HCT116 (cell line): ENCODE measurements around the gene PCDH17. TPM values are rescaled to one million over a fixed set of nuclear protein-coding genes. Genes with fewer than 3 reads are reported as not detected.

Experiments
- ATAC-seq: fragments of 200-7000 bp; cut with Tn5 transposase; 2 replicates; pipeline ENCODE4 v1.9.1; 2020; ENCODE audit warnings: mild to moderate bottlenecking, moderate library complexity
- BruUV-seq: library from RNA; stranded (reverse); fragments of 400-500 nt; replicated peaks from 2 replicates; lab custom pipeline; 2021; lab: Mats Ljungman, UMichigan
- CTCF ChIA-PET: fragments of 300-600 bp; sonication (Branson Sonifier 250); formaldehyde crosslinking; loops from one replicate; lab custom pipeline; 2021; ENCODE audit warnings: antibody characterized with exemption; lab: Charles Lee
- POLR2A ChIA-PET: fragments of 300-600, 350-600 bp; sonication (Branson Sonifier 250); formaldehyde crosslinking; loops from one replicate; lab custom pipeline; 2021; ENCODE audit warnings: antibody characterized with exemption; lab: Charles Lee
- RAD21 ChIA-PET, 2 experiments: fragments of 300-600 bp; sonication (Branson Sonifier 250); formaldehyde crosslinking; loops; one replicate each; lab custom pipeline; 2023; ENCODE audit warnings: low total read pairs in 2 of 2; ENCODE audit not compliant: uncharacterized antibody in 2 of 2, unreplicated experiment in 2 of 2, low non-redundant PET in 1 of 2; lab: Charles Lee
- DNase-seq: peaks from one replicate; pipeline ENCODE4 v3.0.0-alpha.2; 2010; ENCODE audit warnings: low read depth, low spot score
- H2AFZ ChIP-seq: fragments of 200-600 bp; shearing (Covaris generic), sonication (generic); 2 replicates; pipeline ENCODE4 v1.6.1; 2017; ENCODE audit warnings: low read depth, mixed run types, mixed read lengths, antibody characterized with exemption, low read length; ENCODE audit not compliant: poor library complexity, severe bottlenecking
- H3K27ac ChIP-seq: 2 replicates; pipeline ENCODE4 v1.5.1; 2012; ENCODE audit warnings: low read depth, low read length
- H3K27me3 ChIP-seq: fragments of 200-600 bp; sonication (generic); 2 replicates; pipeline ENCODE4 v1.6.1; 2016; ENCODE audit warnings: mixed run types, low read length, mixed read lengths; ENCODE audit not compliant: insufficient read depth
- H3K36me3 ChIP-seq, 2 experiments: fragments of 200-500 bp in 1 of 2; fragments of 200-600 bp in 1 of 2; sonication (Bioruptor generic) in 1 of 2; sonication (generic) in 1 of 2; 2 replicates each; pipeline versions ENCODE4 v1.5.1 to v1.6.1; 2014 to 2016; ENCODE audit warnings: low read length in 2 of 2, inconsistent platforms in 1 of 2, mixed read lengths in 1 of 2, mixed run types in 1 of 2; ENCODE audit not compliant: insufficient read depth in 2 of 2, control insufficient read depth in 1 of 2
- H3K4me1 ChIP-seq, 2 experiments: fragments of 200-600 bp in 1 of 2; sonication (generic) in 1 of 2; 2 replicates each; pipeline versions ENCODE4 v1.5.1 to v1.6.1; 2012 to 2017; ENCODE audit warnings: low read length in 2 of 2, inconsistent platforms in 1 of 2, mild to moderate bottlenecking in 1 of 2, mixed read lengths in 1 of 2, mixed run types in 1 of 2, moderate library complexity in 1 of 2; ENCODE audit not compliant: insufficient read depth in 2 of 2, control insufficient read depth in 1 of 2
- H3K4me2 ChIP-seq: fragments of 200-600 bp; sonication (generic); 2 replicates; pipeline ENCODE4 v1.6.1; 2017; ENCODE audit warnings: mixed run types, low read length, mixed read lengths
- H3K4me3 ChIP-seq, 2 experiments: fragments of 200-600 bp in 1 of 2; sonication (generic) in 1 of 2; replicated peaks in 1 of 2; 2 replicates each; pipeline ENCODE4 v1.5.1; 2011 to 2016; ENCODE audit warnings: low read length in 2 of 2, control low read depth in 1 of 2, low read depth in 1 of 2, mild to moderate bottlenecking in 1 of 2, mixed read lengths in 1 of 2, mixed run types in 1 of 2
- H3K79me2 ChIP-seq: fragments of 200-600 bp; sonication (generic); 2 replicates; pipeline ENCODE4 v1.6.1; 2017; ENCODE audit warnings: mild to moderate bottlenecking, mixed run types, low read length, moderate library complexity, mixed read lengths; ENCODE audit not compliant: insufficient read depth
- H3K9ac ChIP-seq: fragments of 200-600 bp; sonication (generic); 2 replicates; pipeline ENCODE4 v1.6.1; 2016; ENCODE audit warnings: low read length, mixed read lengths
- H3K9me2 ChIP-seq: fragments of 200-600 bp; sonication (generic), shearing (Covaris generic); 2 replicates; pipeline ENCODE4 v1.6.1; 2017; ENCODE audit warnings: mixed run types, mild to moderate bottlenecking, moderate library complexity; ENCODE audit not compliant: insufficient read depth
- H3K9me3 ChIP-seq, 2 experiments: fragments of 200-500 bp in 1 of 2; fragments of 200-600 bp in 1 of 2; sonication (Bioruptor generic) in 1 of 2; sonication (generic) in 1 of 2; 2 replicates each; pipeline ENCODE4 v1.6.1; 2014 to 2017; ENCODE audit warnings: low read length in 2 of 2, mixed read lengths in 2 of 2, inconsistent platforms in 1 of 2, low read depth in 1 of 2, mild to moderate bottlenecking in 1 of 2, mixed run types in 1 of 2, moderate library complexity in 1 of 2; ENCODE audit not compliant: control insufficient read depth in 1 of 2, insufficient read depth in 1 of 2
- H4K20me1 ChIP-seq: fragments of 200-600 bp; sonication (generic), shearing (Covaris generic); 2 replicates; pipeline ENCODE4 v1.6.1; 2017; ENCODE audit warnings: mixed run types, mild to moderate bottlenecking, moderate library complexity; ENCODE audit not compliant: insufficient read depth
- CBX3 ChIP-seq: IDR thresholded peaks from 2 replicates; pipeline ENCODE4 v1.6.1; 2012; ENCODE audit warnings: low read depth
- CEBPB ChIP-seq: IDR thresholded peaks from 2 replicates; pipeline ENCODE4 v1.6.1; 2012; ENCODE audit warnings: low read depth
- EGR1 ChIP-seq: IDR thresholded peaks from 2 replicates; pipeline ENCODE4 v1.6.1; 2012; ENCODE audit warnings: low read depth
- ELF1 ChIP-seq: IDR thresholded peaks from 2 replicates; pipeline ENCODE4 v1.6.1; 2012; ENCODE audit warnings: low read depth, borderline replicate concordance
- POLR2AphosphoS5 ChIP-seq: IDR thresholded peaks from 2 replicates; pipeline ENCODE4 v1.6.1; 2011; ENCODE audit warnings: mild to moderate bottlenecking, low read depth, low read length, moderate library complexity
- RAD21 ChIP-seq: IDR thresholded peaks from 2 replicates; pipeline ENCODE4 v1.6.1; 2012; ENCODE audit warnings: low read depth, mild to moderate bottlenecking
- SIN3A ChIP-seq: IDR thresholded peaks from 2 replicates; pipeline ENCODE4 v1.6.1; 2012; ENCODE audit warnings: low read depth
- SP1 ChIP-seq: IDR thresholded peaks from 2 replicates; pipeline ENCODE4 v1.6.1; 2012; ENCODE audit warnings: low read depth
- SRF ChIP-seq: IDR thresholded peaks from 2 replicates; pipeline ENCODE4 v1.6.1; 2012; ENCODE audit warnings: low read depth
- TCF7L2 ChIP-seq: IDR thresholded peaks from 2 replicates; pipeline ENCODE4 v1.7.0; 2011; ENCODE audit warnings: borderline replicate concordance, inconsistent platforms; ENCODE audit not compliant: insufficient read depth, insufficient read length; ENCODE audit errors: extremely low read depth
- YY1 ChIP-seq: IDR thresholded peaks from 2 replicates; pipeline ENCODE4 v1.6.1; 2011; ENCODE audit warnings: low read length, low read depth, moderate library complexity, mild to moderate bottlenecking; ENCODE audit not compliant: insufficient replicate concordance; ENCODE audit errors: extremely low read depth
- ZFX ChIP-seq: fragments of 450-650 bp; IDR thresholded peaks from 2 replicates; pipeline ENCODE4 v1.6.1; 2017
- intact Hi-C: fragments of 100-400 bp; cut with micrococcal nuclease; formaldehyde crosslinking; loops from 2 replicates; pipeline ENCODE4 v1.10.0; 2022
- total RNA-seq: library from RNA; stranded (reverse); gene quantifications from one replicate; pipeline ENCODE4 v1.2.1, GENCODE V29; 2021; ENCODE audit not compliant: unreplicated experiment
- TF ChIP-seq, protein P1 (sequence below): IDR thresholded peaks from 2 replicates; pipeline ENCODE4 v1.6.1; 2012
- TF ChIP-seq, protein P2 (sequence below): IDR thresholded peaks from 2 replicates; pipeline ENCODE4 v1.6.1; 2011; ENCODE audit warnings: mild to moderate bottlenecking, low read length, moderate library complexity; ENCODE audit not compliant: insufficient replicate concordance; ENCODE audit errors: extremely low read depth
- TF ChIP-seq, protein P3 (sequence below): IDR thresholded peaks from 2 replicates; pipeline ENCODE4 v1.6.1; 2012

Gene PCDH17
- total RNA-seq, 1 experiment from 2014 or later, result 0.02 TPM

DNA sequence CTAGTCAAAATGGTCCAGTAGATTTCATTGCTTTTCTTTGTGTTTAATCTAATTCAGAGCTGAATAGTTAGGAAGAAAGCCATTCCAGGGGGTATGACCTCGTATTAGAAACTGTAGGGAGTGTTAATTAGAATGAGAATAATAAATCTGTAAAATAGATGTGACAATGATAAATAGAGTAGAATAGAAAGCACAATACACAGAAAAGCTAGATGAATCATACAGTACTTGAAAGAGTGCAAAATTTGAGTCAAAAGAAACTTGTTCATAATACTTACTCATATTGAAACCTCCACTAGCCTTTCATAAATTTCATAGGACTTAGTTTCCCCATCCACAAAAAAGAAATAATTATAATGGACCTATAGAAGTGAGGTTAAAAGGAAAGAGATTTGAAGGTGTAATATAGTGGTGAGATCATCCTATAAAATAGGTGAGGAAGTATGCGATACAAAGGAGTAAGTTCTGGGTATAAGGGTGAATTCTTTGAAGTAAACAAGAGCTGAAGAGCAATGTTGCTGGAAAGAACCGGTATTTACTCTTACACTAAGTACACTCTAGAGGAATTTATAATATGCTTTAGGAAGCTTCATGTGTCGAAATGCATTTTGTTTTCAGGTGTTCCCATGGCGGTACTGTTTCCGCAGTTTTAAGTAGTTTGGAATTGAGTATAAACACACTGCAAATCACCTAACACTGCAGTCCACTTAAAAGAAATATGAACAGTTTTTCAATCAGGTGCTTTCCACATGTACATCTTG, 21.9 kb downstream of the PCDH17 start:
- no peak for DNase-seq
- intact Hi-C loops, result no loop called here

DNA sequence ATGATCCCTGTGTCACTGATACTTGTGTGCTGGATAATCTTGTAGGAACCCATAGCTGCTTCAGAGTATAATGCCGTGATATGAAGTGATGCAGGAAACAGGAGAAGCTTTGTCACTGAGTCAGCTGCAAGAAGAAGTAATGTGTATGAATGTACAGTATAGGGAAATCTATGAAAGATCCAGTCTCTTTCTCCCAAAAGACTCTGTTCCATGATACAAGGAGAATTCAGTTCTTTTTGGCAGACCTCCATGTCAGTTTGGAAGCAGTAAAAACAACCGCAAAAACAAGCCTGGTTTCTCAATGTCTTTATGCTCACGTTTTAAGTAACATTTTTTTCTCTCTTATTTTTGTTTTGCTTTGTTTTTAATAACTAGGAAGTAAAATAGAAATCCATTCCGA, 33.9 kb downstream of the PCDH17 start:
- ChIA-PET POLR2A (no interaction called here), CTCF (no interaction called here), RAD21 (no interaction called here)
- no peaks in the 10 kb centered on the region for H4K20me1 ChIP-seq
- peaks cover 6 to 9% of the 10 kb centered on the region in 2 experiments; a peak in 2 of 4 replicates for H3K9me3 ChIP-seq
- H3K9ac ChIP-seq, result no peak overlapping the region
- no TSS peak for BruUV-seq
- no peaks in the 10 kb centered on the region for H3K9me2 ChIP-seq
- H3K36me3 ChIP-seq, result no peaks in the 10 kb centered on the region
- no peaks in the 10 kb centered on the region for H3K27me3 ChIP-seq
- intact Hi-C loops, result no loop called here
- no peaks in the 10 kb centered on the region for H3K79me2 ChIP-seq
- H3K27ac ChIP-seq, result no peak overlapping the region
- no peak overlapping the region for H3K4me2 ChIP-seq
- DNase-seq, result no peak
- no peak overlapping the region for H3K4me3 ChIP-seq
- no peak for ATAC-seq
- no peak overlapping the region for H2AFZ ChIP-seq
- no peaks in the 10 kb centered on the region for H3K4me1 ChIP-seq
- TF ChIP-seq TCF7L2 (no peak), RAD21 (no peak), YY1 (no peak), ZFX (no peak), CBX3 (no peak), POLR2AphosphoS5 (no peak), ELF1 (no peak), SRF (no peak), EGR1 (no peak), SIN3A (no peak), SP1 (no peak), CEBPB (no peak)
- TF ChIP-seq, protein P1, sequence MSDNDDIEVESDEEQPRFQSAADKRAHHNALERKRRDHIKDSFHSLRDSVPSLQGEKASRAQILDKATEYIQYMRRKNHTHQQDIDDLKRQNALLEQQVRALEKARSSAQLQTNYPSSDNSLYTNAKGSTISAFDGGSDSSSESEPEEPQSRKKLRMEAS, result no peak
- TF ChIP-seq, protein P2, sequence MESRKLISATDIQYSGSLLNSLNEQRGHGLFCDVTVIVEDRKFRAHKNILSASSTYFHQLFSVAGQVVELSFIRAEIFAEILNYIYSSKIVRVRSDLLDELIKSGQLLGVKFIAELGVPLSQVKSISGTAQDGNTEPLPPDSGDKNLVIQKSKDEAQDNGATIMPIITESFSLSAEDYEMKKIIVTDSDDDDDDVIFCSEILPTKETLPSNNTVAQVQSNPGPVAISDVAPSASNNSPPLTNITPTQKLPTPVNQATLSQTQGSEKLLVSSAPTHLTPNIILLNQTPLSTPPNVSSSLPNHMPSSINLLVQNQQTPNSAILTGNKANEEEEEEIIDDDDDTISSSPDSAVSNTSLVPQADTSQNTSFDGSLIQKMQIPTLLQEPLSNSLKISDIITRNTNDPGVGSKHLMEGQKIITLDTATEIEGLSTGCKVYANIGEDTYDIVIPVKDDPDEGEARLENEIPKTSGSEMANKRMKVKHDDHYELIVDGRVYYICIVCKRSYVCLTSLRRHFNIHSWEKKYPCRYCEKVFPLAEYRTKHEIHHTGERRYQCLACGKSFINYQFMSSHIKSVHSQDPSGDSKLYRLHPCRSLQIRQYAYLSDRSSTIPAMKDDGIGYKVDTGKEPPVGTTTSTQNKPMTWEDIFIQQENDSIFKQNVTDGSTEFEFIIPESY, result no peak
- TF ChIP-seq, protein P3, sequence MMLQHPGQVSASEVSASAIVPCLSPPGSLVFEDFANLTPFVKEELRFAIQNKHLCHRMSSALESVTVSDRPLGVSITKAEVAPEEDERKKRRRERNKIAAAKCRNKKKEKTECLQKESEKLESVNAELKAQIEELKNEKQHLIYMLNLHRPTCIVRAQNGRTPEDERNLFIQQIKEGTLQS, result no peak

More for the DNA sequence above, 21.9 kb downstream of the PCDH17 start:
- Histone ChIP-seq H3K79me2 (no peaks in the 10 kb centered on the region), H3K9me3 (peaks cover 3 to 18% of the 10 kb centered on the region in 2 experiments; a peak in 2 of 4 replicates), H3K27me3 (no peaks in the 10 kb centered on the region), H3K36me3 (no peaks in the 10 kb centered on the region), H3K27ac (no peak overlapping the region), H3K4me1 (no peaks in the 10 kb centered on the region), H2AFZ (no peak overlapping the region), H4K20me1 (no peaks in the 10 kb centered on the region), H3K4me3 (no peak overlapping the region), H3K9ac (no peak overlapping the region), H3K4me2 (no peak overlapping the region), H3K9me2 (no peaks in the 10 kb centered on the region)
- ChIA-PET RAD21 (no interaction called here), CTCF (no interaction called here), POLR2A (no interaction called here)
- no peak for ATAC-seq
- no TSS peak for BruUV-seq
- TF ChIP-seq SP1 (no peak), RAD21 (no peak)
- TF ChIP-seq, protein P1, result no peak
